ENCODE data around the gene CLASP1. TPM values are rescaled to one million over a fixed set of nuclear protein-coding genes. Genes with fewer than 3 reads are reported as not detected.
"Not testable (repeated sequence)": the region's sequence is repeated elsewhere in the genome, so short reads cannot be mapped to it uniquely, and the experiment has no call there.

Gene CLASP1
- total RNA-seq, 1 experiment from 2014 or later: 45.9 TPM

- peaks cover 30 to 65% (median 44%) of the 10 kb centered on the region in 3 experiments for H3K36me3 Mint-ChIP-seq (ENCODE audit: insufficient read depth in 1 of 3, low read depth in 3 of 3)
- Histone ChIP-seq H2BK15ac (ENCODE audit: low read depth, low read length) (no peak overlapping the region), H3K9me3 (ENCODE audit: control insufficient read depth, low read depth, low read length) (peaks cover 10% of the 10 kb centered on the region), H4K91ac (ENCODE audit: insufficient read length, low read depth, low read length) (no peak overlapping the region), H4K8ac (replicated peaks; ENCODE audit: insufficient read length, low read depth, low read length) (no peak overlapping the region), H3K23ac (ENCODE audit: insufficient read length, low read depth, low read length) (no peak overlapping the region), H3K56ac (ENCODE audit: insufficient read length, low read depth, low read length) (no peak overlapping the region), H2AFZ (ENCODE audit: low read length) (no peak overlapping the region), H3K9ac (ENCODE audit: extremely low read depth, insufficient read length, low read length) (no peak overlapping the region), H3T11ph (ENCODE audit: low read length) (no peak overlapping the region), H3K79me1 (ENCODE audit: insufficient read depth, low read depth, low read length, poor library complexity, severe bottlenecking) (no peaks in the 10 kb centered on the region), H3K27ac (ENCODE audit: insufficient read length, low read depth, low read length) (no peak overlapping the region), H3K4me2 (ENCODE audit: insufficient read depth, insufficient read length, low read length) (no peak overlapping the region), H2BK5ac (ENCODE audit: insufficient read length, low read length) (no peak overlapping the region), H3K4me1 (ENCODE audit: insufficient read depth, low read length) (no peaks in the 10 kb centered on the region; the same call in 1 of the 2 replicates), H3K14ac (ENCODE audit: insufficient read depth, low read length) (no peak overlapping the region), H3K23me2 (ENCODE audit: insufficient read length, low read depth, low read length, poor library complexity, severe bottlenecking) (no peaks in the 10 kb centered on the region), H3K79me2 (ENCODE audit: insufficient read depth, low read length) (no peaks in the 10 kb centered on the region), H2AK5ac (ENCODE audit: insufficient read length, low read length) (no peak overlapping the region), H4K20me1 (ENCODE audit: control insufficient read depth, insufficient read depth, insufficient read length) (no peaks in the 10 kb centered on the region), H2BK20ac (ENCODE audit: low read depth, low read length, poor library complexity, severe bottlenecking) (no peak overlapping the region), H3K18ac (ENCODE audit: insufficient read length, low read depth, low read length) (no peak overlapping the region), H4K5ac (ENCODE audit: insufficient read length, low read depth, low read length) (no peak overlapping the region), H3K27me3 (ENCODE audit: insufficient read depth, low read length) (no peaks in the 10 kb centered on the region), H3K4ac (ENCODE audit: low read depth, low read length) (no peak overlapping the region), H2BK12ac (ENCODE audit: insufficient read length, low read depth, low read length) (no peak overlapping the region), H2BK120ac (ENCODE audit: low read depth, low read length, poor library complexity, severe bottlenecking) (no peak overlapping the region)
- no peak overlapping the region for H3K27ac Mint-ChIP-seq
- TF ChIP-seq, protein P1, sequence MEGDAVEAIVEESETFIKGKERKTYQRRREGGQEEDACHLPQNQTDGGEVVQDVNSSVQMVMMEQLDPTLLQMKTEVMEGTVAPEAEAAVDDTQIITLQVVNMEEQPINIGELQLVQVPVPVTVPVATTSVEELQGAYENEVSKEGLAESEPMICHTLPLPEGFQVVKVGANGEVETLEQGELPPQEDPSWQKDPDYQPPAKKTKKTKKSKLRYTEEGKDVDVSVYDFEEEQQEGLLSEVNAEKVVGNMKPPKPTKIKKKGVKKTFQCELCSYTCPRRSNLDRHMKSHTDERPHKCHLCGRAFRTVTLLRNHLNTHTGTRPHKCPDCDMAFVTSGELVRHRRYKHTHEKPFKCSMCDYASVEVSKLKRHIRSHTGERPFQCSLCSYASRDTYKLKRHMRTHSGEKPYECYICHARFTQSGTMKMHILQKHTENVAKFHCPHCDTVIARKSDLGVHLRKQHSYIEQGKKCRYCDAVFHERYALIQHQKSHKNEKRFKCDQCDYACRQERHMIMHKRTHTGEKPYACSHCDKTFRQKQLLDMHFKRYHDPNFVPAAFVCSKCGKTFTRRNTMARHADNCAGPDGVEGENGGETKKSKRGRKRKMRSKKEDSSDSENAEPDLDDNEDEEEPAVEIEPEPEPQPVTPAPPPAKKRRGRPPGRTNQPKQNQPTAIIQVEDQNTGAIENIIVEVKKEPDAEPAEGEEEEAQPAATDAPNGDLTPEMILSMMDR (conservative IDR thresholded peaks at IDR 0.05): no peak
- peaks cover 37% of the 10 kb centered on the region for H3K27me3 Mint-ChIP-seq (ENCODE audit: low read depth)
- DNase-seq: no peak
- peaks cover 19 to 22% of the 10 kb centered on the region in 2 experiments for H3K4me1 Mint-ChIP-seq
- peaks cover 69 to 75% of the 10 kb centered on the region in 2 experiments for H3K9me3 Mint-ChIP-seq
- H3K4me3 Mint-ChIP-seq: no peak overlapping the region
Measured at GRCh38 chr2:121677855-121678254, 28.6 kb upstream of the CLASP1 start.

GRCh38 chr2:121671621-121672020 lies 22.4 kb upstream of the CLASP1 start:
- not testable (repeated sequence) for H3K4me3 Mint-ChIP-seq; H3K4ac ChIP-seq (ENCODE audit: low read depth, low read length); H3K4me1 ChIP-seq (ENCODE audit: insufficient read depth, low read length); H4K20me1 ChIP-seq (ENCODE audit: control insufficient read depth, insufficient read depth, insufficient read length); H4K8ac ChIP-seq (replicated peaks; ENCODE audit: insufficient read length, low read depth, low read length); H3K27ac ChIP-seq (ENCODE audit: insufficient read length, low read depth, low read length); H4K5ac ChIP-seq (ENCODE audit: insufficient read length, low read depth, low read length); H3K14ac ChIP-seq (ENCODE audit: insufficient read depth, low read length); H3K23me2 ChIP-seq (ENCODE audit: insufficient read length, low read depth, low read length, poor library complexity, severe bottlenecking); H3K9me3 ChIP-seq (ENCODE audit: control insufficient read depth, low read depth, low read length); H3K4me2 ChIP-seq (ENCODE audit: insufficient read depth, insufficient read length, low read length); H3K56ac ChIP-seq (ENCODE audit: insufficient read length, low read depth, low read length); H3K79me1 ChIP-seq (ENCODE audit: insufficient read depth, low read depth, low read length, poor library complexity, severe bottlenecking); H2BK120ac ChIP-seq (ENCODE audit: low read depth, low read length, poor library complexity, severe bottlenecking); H2BK12ac ChIP-seq (ENCODE audit: insufficient read length, low read depth, low read length); DNase-seq; H3K79me2 ChIP-seq (ENCODE audit: insufficient read depth, low read length); H2BK5ac ChIP-seq (ENCODE audit: insufficient read length, low read length); H2AK5ac ChIP-seq (ENCODE audit: insufficient read length, low read length); H3K27me3 ChIP-seq (ENCODE audit: insufficient read depth, low read length); H4K91ac ChIP-seq (ENCODE audit: insufficient read length, low read depth, low read length); H3T11ph ChIP-seq (ENCODE audit: low read length); H3K18ac ChIP-seq (ENCODE audit: insufficient read length, low read depth, low read length); H3K27me3 Mint-ChIP-seq (ENCODE audit: low read depth); H3K4me1 Mint-ChIP-seq; H2AFZ ChIP-seq (ENCODE audit: low read length); H2BK20ac ChIP-seq (ENCODE audit: low read depth, low read length, poor library complexity, severe bottlenecking); H2BK15ac ChIP-seq (ENCODE audit: low read depth, low read length); H3K23ac ChIP-seq (ENCODE audit: insufficient read length, low read depth, low read length); H3K27ac Mint-ChIP-seq; H3K9ac ChIP-seq (ENCODE audit: extremely low read depth, insufficient read length, low read length)
- peaks cover 70 to 75% of the 10 kb centered on the region in 2 experiments for H3K9me3 Mint-ChIP-seq
- no CpG with 5 or more reads among the region's 1 CpG for WGBS (ENCODE audit: extremely low coverage, insufficient read length, low lambda C conversion rate)
- H3K36me3 Mint-ChIP-seq (ENCODE audit: insufficient read depth in 1 of 3, low read depth in 3 of 3): peaks cover 35 to 73% (median 43%) of the 10 kb centered on the region in 3 experiments

Data from H9 (cell line).